ENCODE results near the gene DTNA. TPM values are rescaled to one million over a fixed set of nuclear protein-coding genes. Genes with fewer than 3 reads are reported as not detected.

The DTNA gene
- polyA plus RNA-seq, 1 donor (not counting 4 experiments of a cell fraction or from before 2014, with no cell fraction given): 0.81 TPM

- H3K4me2 ChIP-seq (ENCODE audit: control insufficient read depth, extremely low read depth, insufficient read depth, low read depth, low read length): no peak overlapping the region
- no peak overlapping the region for H2AFZ ChIP-seq (ENCODE audit: control insufficient read depth, low read length)
- no peaks in the 10 kb centered on the region for H3K27me3 ChIP-seq (ENCODE audit: control insufficient read depth, extremely low read depth, insufficient read depth, low read length)
- no peaks in the 10 kb centered on the region for H3K9me1 ChIP-seq (ENCODE audit: control insufficient read depth, extremely low read depth, insufficient read depth, low read length)
- H3K27ac ChIP-seq (ENCODE audit: control insufficient read depth, insufficient read depth, low read length): no peak overlapping the region
- TF ChIP-seq EZH2 (IDR thresholded peaks at IDR 0.05; ENCODE audit: low read length): no peak
- no peak for TF ChIP-seq CTCF (optimal IDR thresholded peaks at IDR 0.05 in 1 of 3, IDR thresholded peaks at IDR 0.05 in 1 of 3, conservative IDR thresholded peaks at IDR 0.05 in 1 of 3; ENCODE audit: extremely low read depth in 1 of 3, insufficient read depth in 2 of 3, low read length in 3 of 3)
- FAIRE-seq: no peak
- H3K79me2 ChIP-seq (ENCODE audit: control insufficient read depth, insufficient read depth, low read length): no peaks in the 10 kb centered on the region
- no peaks in the 10 kb centered on the region for H3K9me3 ChIP-seq (ENCODE audit: control insufficient read depth, low read depth, low read length)
- H3K4me3 ChIP-seq (ENCODE audit: control insufficient read depth in 2 of 3, extremely low read depth in 1 of 3, insufficient read depth in 2 of 3, low read depth in 1 of 3, low read length in 3 of 3): no peak overlapping the region
- no peaks in the 10 kb centered on the region for H3K4me1 ChIP-seq (ENCODE audit: control insufficient read depth, extremely low read depth, insufficient read depth, low read length)
- dilution Hi-C loops (cut with MboI; ENCODE audit: extremely low pct_ligation_motif_present, low sequenced_read_pairs): no loop called here
- no peaks in the 10 kb centered on the region for H3K36me3 ChIP-seq (ENCODE audit: control insufficient read depth in 2 of 2, extremely low read depth in 1 of 2, insufficient read depth in 2 of 2, low read length in 2 of 2)
- no peak overlapping the region for H3K9ac ChIP-seq (ENCODE audit: control insufficient read depth, extremely low read depth, insufficient read depth, low read length)
- no peak for DNase-seq (ENCODE audit: low read depth, low spot score)
- no peaks in the 10 kb centered on the region for H4K20me1 ChIP-seq (ENCODE audit: control insufficient read depth, extremely low read depth, insufficient read depth, low read length)
Observed at GRCh38 chr18:34871435-34871834, 161.3 kb downstream of the DTNA start.

- H3K36me3 ChIP-seq (ENCODE audit: control insufficient read depth in 2 of 2, extremely low read depth in 1 of 2, insufficient read depth in 2 of 2, low read length in 2 of 2): no peaks in the 10 kb centered on the region
- no peak for FAIRE-seq
- dilution Hi-C loops (cut with MboI; ENCODE audit: extremely low pct_ligation_motif_present, low sequenced_read_pairs): no loop called here
Observed at GRCh38 chr18:34872066-34872465, 162.0 kb downstream of the DTNA start.

More at GRCh38 chr18:34872066-34872465, 162.0 kb downstream of the DTNA start:
- Histone ChIP-seq H3K9me3 (ENCODE audit: control insufficient read depth, low read depth, low read length) (no peaks in the 10 kb centered on the region), H2AFZ (ENCODE audit: control insufficient read depth, low read length) (no peak overlapping the region), H3K4me3 (ENCODE audit: control insufficient read depth in 2 of 3, extremely low read depth in 1 of 3, insufficient read depth in 2 of 3, low read depth in 1 of 3, low read length in 3 of 3) (no peak overlapping the region), H3K4me2 (ENCODE audit: control insufficient read depth, extremely low read depth, insufficient read depth, low read depth, low read length) (no peak overlapping the region), H3K9me1 (ENCODE audit: control insufficient read depth, extremely low read depth, insufficient read depth, low read length) (no peaks in the 10 kb centered on the region), H3K9ac (ENCODE audit: control insufficient read depth, extremely low read depth, insufficient read depth, low read length) (no peak overlapping the region), H3K27me3 (ENCODE audit: control insufficient read depth, extremely low read depth, insufficient read depth, low read length) (no peaks in the 10 kb centered on the region), H3K4me1 (ENCODE audit: control insufficient read depth, extremely low read depth, insufficient read depth, low read length) (no peaks in the 10 kb centered on the region), H3K79me2 (ENCODE audit: control insufficient read depth, insufficient read depth, low read length) (no peaks in the 10 kb centered on the region), H3K27ac (ENCODE audit: control insufficient read depth, insufficient read depth, low read length) (no peak overlapping the region), H4K20me1 (ENCODE audit: control insufficient read depth, extremely low read depth, insufficient read depth, low read length) (no peaks in the 10 kb centered on the region)
- no peak for TF ChIP-seq EZH2 (IDR thresholded peaks at IDR 0.05; ENCODE audit: low read length)
- TF ChIP-seq CTCF (optimal IDR thresholded peaks at IDR 0.05 in 1 of 3, IDR thresholded peaks at IDR 0.05 in 1 of 3, conservative IDR thresholded peaks at IDR 0.05 in 1 of 3; ENCODE audit: extremely low read depth in 1 of 3, insufficient read depth in 2 of 3, low read length in 3 of 3): no peak
- DNase-seq (ENCODE audit: low read depth, low spot score): no peak
